Measurements from ENCODE around the gene RSPRY1.
"Not testable (repeated sequence)": the region's sequence is repeated elsewhere in the genome, so short reads cannot be mapped to it uniquely, and the experiment has no call there.

The RSPRY1 gene

DNA sequence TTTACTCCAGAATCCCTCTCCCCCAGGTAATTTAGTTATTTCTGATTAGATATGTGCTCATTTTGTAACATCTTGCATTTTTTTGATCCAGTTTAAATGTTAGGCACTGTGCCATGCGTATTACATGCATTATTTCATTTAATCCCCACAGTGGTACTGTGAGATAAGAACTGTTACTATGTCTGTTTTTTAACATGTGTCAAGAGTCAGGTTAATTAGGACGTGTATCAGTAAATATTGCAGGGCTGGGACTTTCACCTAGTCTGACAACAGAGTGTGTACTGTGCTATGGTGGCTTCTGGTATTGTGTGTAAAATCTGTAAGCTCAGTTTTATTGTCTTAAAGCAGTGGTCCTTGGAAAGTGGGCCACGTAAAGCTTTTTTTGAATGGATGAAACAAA lies 10.6 kb downstream of the RSPRY1 start:
- peaks cover 52% of the 10 kb centered on the region for H3K4me1 ChIP-seq (ENCODE audit: control insufficient read depth, insufficient read depth, low read length, unreplicated experiment)
- H3K27ac ChIP-seq (ENCODE audit: low read depth, low read length) = peak overlapping the region; percentile 51
- H3K79me2 ChIP-seq (ENCODE audit: control insufficient read depth, insufficient read depth, low read length, unreplicated experiment) = peaks cover 64% of the 10 kb centered on the region
- H3K36me3 ChIP-seq (ENCODE audit: insufficient read depth, low read length) = no peaks in the 10 kb centered on the region
- H2AFZ ChIP-seq (ENCODE audit: low read length, unreplicated experiment) = no peak overlapping the region
- H3K27me3 ChIP-seq (ENCODE audit: insufficient read depth, low read length) = no peaks in the 10 kb centered on the region
- no peak overlapping the region for H3K4me3 ChIP-seq (ENCODE audit: low read depth, low read length)

GRCh38 chr16:57200321-57200720 lies 14.2 kb downstream of the RSPRY1 start:
- H3K4me3 ChIP-seq (ENCODE audit: low read depth, low read length); H2AFZ ChIP-seq (ENCODE audit: low read length, unreplicated experiment); H3K27ac ChIP-seq (ENCODE audit: low read depth, low read length); H3K27me3 ChIP-seq (ENCODE audit: insufficient read depth, low read length): not testable (repeated sequence)
- Histone ChIP-seq H3K4me1 (ENCODE audit: control insufficient read depth, insufficient read depth, low read length, unreplicated experiment) (peaks cover 20% of the 10 kb centered on the region), H3K79me2 (ENCODE audit: control insufficient read depth, insufficient read depth, low read length, unreplicated experiment) (peaks cover 45% of the 10 kb centered on the region), H3K36me3 (ENCODE audit: insufficient read depth, low read length) (peaks cover 11% of the 10 kb centered on the region; the same call in 1 of the 2 replicates)

DNA sequence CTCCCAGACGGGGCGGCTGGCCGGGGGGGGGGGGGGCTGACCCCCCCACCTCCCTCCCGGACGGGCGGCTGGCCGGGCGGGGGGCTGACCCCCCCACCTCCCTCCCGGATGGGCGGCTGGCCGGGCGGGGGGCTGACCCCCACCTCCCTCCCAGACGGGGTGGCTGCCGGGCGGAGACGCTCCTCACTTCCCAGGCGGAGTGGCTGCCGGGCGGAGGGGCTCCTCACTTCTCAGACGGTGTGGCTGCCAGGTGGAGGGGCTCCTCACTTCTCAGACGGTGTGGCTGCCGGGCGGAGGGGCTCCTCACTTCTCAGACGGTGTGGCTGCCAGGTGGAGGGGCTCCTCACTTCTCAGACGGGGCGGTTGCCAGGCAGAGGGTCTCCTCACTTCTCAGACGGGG lies 14.8 kb downstream of the RSPRY1 start:
- not testable (repeated sequence) for H3K27me3 ChIP-seq (ENCODE audit: insufficient read depth, low read length); H3K27ac ChIP-seq (ENCODE audit: low read depth, low read length); H3K4me3 ChIP-seq (ENCODE audit: low read depth, low read length); H2AFZ ChIP-seq (ENCODE audit: low read length, unreplicated experiment)
- H3K79me2 ChIP-seq (ENCODE audit: control insufficient read depth, insufficient read depth, low read length, unreplicated experiment) = peaks cover 39% of the 10 kb centered on the region
- peaks cover 17% of the 10 kb centered on the region for H3K4me1 ChIP-seq (ENCODE audit: control insufficient read depth, insufficient read depth, low read length, unreplicated experiment)
- H3K36me3 ChIP-seq (ENCODE audit: insufficient read depth, low read length) = peaks cover 17% of the 10 kb centered on the region; the same call in 1 of the 2 replicates

DNA sequence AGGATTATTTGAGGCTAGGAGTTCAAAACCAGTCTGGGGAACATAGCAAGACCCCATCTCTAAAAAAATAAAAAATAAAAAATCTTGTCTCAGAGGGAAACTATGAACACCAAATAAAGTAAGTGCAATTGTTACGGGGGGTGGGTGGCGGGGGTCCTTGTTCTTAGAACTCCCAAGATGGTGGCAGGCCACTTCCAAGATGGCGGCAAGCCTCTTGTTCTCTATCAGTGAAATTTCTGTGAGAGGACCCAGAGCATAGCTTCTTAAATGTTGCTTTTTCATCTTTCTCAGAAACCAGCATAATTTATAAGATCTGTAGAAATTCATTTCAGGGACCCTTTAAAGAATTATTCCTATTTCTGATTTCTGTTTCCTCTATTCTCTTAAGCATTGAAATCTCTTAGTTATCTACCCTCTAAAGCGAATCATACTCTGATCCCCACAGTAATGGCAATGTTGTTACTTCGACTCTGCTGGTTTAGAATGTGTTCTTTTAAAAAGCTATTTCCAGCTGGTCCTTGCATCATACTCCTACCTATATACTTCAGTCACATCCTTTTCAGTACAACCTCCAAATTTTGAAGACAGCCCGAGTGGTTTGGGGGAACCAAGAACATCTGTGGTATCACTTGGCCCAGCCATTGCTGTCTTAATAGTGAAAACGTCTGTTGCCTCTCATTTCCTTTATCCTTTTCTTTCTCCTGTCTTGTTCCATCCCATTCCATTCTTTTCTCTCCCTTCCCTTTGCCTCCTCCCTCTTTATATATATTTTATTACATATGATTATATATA lies 16.2 kb downstream of the RSPRY1 start:
- Histone ChIP-seq H3K79me2 (ENCODE audit: control insufficient read depth, insufficient read depth, low read length, unreplicated experiment) (peaks cover 25% of the 10 kb centered on the region), H3K36me3 (ENCODE audit: insufficient read depth, low read length) (peaks cover 23% of the 10 kb centered on the region), H2AFZ (ENCODE audit: low read length, unreplicated experiment) (no peak overlapping the region), H3K4me3 (ENCODE audit: low read depth, low read length) (no peak overlapping the region), H3K27ac (ENCODE audit: low read depth, low read length) (no peak overlapping the region), H3K4me1 (ENCODE audit: control insufficient read depth, insufficient read depth, low read length, unreplicated experiment) (peaks cover 5% of the 10 kb centered on the region), H3K27me3 (ENCODE audit: insufficient read depth, low read length) (no peaks in the 10 kb centered on the region)

- H3K27ac ChIP-seq (ENCODE audit: low read depth, low read length) = no peak overlapping the region
Measured at GRCh38 chr16:57203451-57203850, 17.3 kb downstream of the RSPRY1 start.

DNA sequence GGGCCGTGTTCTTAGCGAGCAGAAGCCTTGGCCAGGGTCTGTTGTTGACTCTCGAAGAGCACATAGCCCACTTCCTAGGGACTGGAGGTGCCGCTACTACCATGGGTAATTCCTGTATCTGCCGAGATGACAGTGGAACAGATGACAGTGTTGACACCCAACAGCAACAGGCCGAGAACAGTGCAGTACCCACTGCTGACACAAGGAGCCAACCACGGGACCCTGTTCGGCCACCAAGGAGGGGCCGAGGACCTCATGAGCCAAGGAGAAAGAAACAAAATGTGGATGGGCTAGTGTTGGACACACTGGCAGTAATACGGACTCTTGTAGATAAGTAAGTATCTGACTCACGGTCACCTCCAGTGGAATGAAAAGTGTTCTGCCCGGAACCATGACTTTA lies 18.5 kb downstream of the RSPRY1 start:
- no peak overlapping the region for H3K27ac ChIP-seq (ENCODE audit: low read depth, low read length)
- H3K4me1 ChIP-seq (ENCODE audit: control insufficient read depth, insufficient read depth, low read length, unreplicated experiment) = no peaks in the 10 kb centered on the region
- H3K27me3 ChIP-seq (ENCODE audit: insufficient read depth, low read length) = no peaks in the 10 kb centered on the region
- peaks cover 36% of the 10 kb centered on the region for H3K36me3 ChIP-seq (ENCODE audit: insufficient read depth, low read length)
- no peak overlapping the region for H3K4me3 ChIP-seq (ENCODE audit: low read depth, low read length)
- peaks cover 10% of the 10 kb centered on the region for H3K79me2 ChIP-seq (ENCODE audit: control insufficient read depth, insufficient read depth, low read length, unreplicated experiment)
- H2AFZ ChIP-seq (ENCODE audit: low read length, unreplicated experiment) = no peak overlapping the region

More at GRCh38 chr16:57203451-57203850, 17.3 kb downstream of the RSPRY1 start:
- Histone ChIP-seq H3K4me3 (ENCODE audit: low read depth, low read length) (no peak overlapping the region), H3K27me3 (ENCODE audit: insufficient read depth, low read length) (no peaks in the 10 kb centered on the region), H3K4me1 (ENCODE audit: control insufficient read depth, insufficient read depth, low read length, unreplicated experiment) (peaks cover 5% of the 10 kb centered on the region), H3K36me3 (ENCODE audit: insufficient read depth, low read length) (peaks cover 30% of the 10 kb centered on the region), H3K79me2 (ENCODE audit: control insufficient read depth, insufficient read depth, low read length, unreplicated experiment) (peaks cover 18% of the 10 kb centered on the region), H2AFZ (ENCODE audit: low read length, unreplicated experiment) (no peak overlapping the region)

DNA sequence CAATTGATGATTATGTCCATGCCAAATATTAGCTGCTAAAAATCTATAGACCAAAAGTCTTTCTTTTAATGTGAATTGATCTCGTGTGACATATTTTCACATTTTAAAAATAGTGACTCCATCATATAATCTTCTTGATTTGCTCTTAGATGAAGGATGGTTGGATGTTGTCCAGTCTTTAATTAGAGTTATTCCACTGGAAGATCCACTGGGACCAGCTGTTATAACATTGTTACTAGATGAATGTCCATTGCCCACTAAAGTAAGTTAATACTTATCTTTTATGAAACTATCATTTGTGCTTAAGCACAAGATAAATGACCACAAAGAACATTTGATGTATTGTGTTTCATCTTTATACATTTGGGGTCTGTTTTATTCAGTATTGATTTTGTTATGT lies 22.8 kb downstream of the RSPRY1 start:
- no peak overlapping the region for H3K27ac ChIP-seq (ENCODE audit: low read depth, low read length)
- no peaks in the 10 kb centered on the region for H3K4me1 ChIP-seq (ENCODE audit: control insufficient read depth, insufficient read depth, low read length, unreplicated experiment)
- H3K27me3 ChIP-seq (ENCODE audit: insufficient read depth, low read length) = no peaks in the 10 kb centered on the region
- no peaks in the 10 kb centered on the region for H3K79me2 ChIP-seq (ENCODE audit: control insufficient read depth, insufficient read depth, low read length, unreplicated experiment)
- peaks cover 60% of the 10 kb centered on the region for H3K36me3 ChIP-seq (ENCODE audit: insufficient read depth, low read length)
- H2AFZ ChIP-seq (ENCODE audit: low read length, unreplicated experiment) = no peak overlapping the region
- no peak overlapping the region for H3K4me3 ChIP-seq (ENCODE audit: low read depth, low read length)

DNA sequence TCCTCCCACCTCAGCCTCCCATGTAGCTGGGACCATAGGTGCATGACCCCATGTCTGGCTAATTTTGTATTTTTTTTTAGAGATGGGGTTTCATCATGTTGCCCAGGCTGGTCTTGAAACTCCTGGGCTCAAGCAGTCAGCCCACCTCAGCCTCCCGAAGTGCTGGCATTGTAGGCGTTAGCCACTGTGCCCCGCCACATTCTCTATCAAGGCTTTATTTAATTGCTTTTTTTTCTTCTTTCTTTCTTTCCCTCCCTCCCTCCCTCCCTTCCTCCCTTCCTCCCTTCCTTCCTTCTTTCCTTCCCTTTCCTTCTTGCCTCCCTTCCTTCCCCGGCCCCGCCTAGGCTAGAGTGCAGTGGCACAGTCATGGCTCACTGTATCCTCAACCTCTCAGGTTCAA lies 23.7 kb downstream of the RSPRY1 start:
- H3K27ac ChIP-seq (ENCODE audit: low read depth, low read length) = no peak overlapping the region
- H3K36me3 ChIP-seq (ENCODE audit: insufficient read depth, low read length) = peaks cover 62% of the 10 kb centered on the region
- H3K4me1 ChIP-seq (ENCODE audit: control insufficient read depth, insufficient read depth, low read length, unreplicated experiment) = no peaks in the 10 kb centered on the region
- no peaks in the 10 kb centered on the region for H3K79me2 ChIP-seq (ENCODE audit: control insufficient read depth, insufficient read depth, low read length, unreplicated experiment)
- H2AFZ ChIP-seq (ENCODE audit: low read length, unreplicated experiment) = no peak overlapping the region
- no peak overlapping the region for H3K4me3 ChIP-seq (ENCODE audit: low read depth, low read length)
- H3K27me3 ChIP-seq (ENCODE audit: insufficient read depth, low read length) = no peaks in the 10 kb centered on the region

- Histone ChIP-seq H2AFZ (ENCODE audit: low read length, unreplicated experiment) (no peak overlapping the region), H3K36me3 (ENCODE audit: insufficient read depth, low read length) (peaks cover 75% of the 10 kb centered on the region), H3K27me3 (ENCODE audit: insufficient read depth, low read length) (no peaks in the 10 kb centered on the region), H3K27ac (ENCODE audit: low read depth, low read length) (no peak overlapping the region), H3K4me3 (ENCODE audit: low read depth, low read length) (no peak overlapping the region), H3K4me1 (ENCODE audit: control insufficient read depth, insufficient read depth, low read length, unreplicated experiment) (no peaks in the 10 kb centered on the region), H3K79me2 (ENCODE audit: control insufficient read depth, insufficient read depth, low read length, unreplicated experiment) (no peaks in the 10 kb centered on the region)
Measured at GRCh38 chr16:57213462-57213861, 27.3 kb downstream of the RSPRY1 start.

GRCh38 chr16:57216968-57217367 lies 30.8 kb downstream of the RSPRY1 start:
- no peak overlapping the region for H3K27ac ChIP-seq (ENCODE audit: low read depth, low read length)
- H3K36me3 ChIP-seq (ENCODE audit: insufficient read depth, low read length) = peaks cover 83% of the 10 kb centered on the region
- H3K79me2 ChIP-seq (ENCODE audit: control insufficient read depth, insufficient read depth, low read length, unreplicated experiment) = no peaks in the 10 kb centered on the region
- no peaks in the 10 kb centered on the region for H3K27me3 ChIP-seq (ENCODE audit: insufficient read depth, low read length)
- no peaks in the 10 kb centered on the region for H3K4me1 ChIP-seq (ENCODE audit: control insufficient read depth, insufficient read depth, low read length, unreplicated experiment)
- no peak overlapping the region for H3K4me3 ChIP-seq (ENCODE audit: low read depth, low read length)
- H2AFZ ChIP-seq (ENCODE audit: low read length, unreplicated experiment) = no peak overlapping the region

DNA sequence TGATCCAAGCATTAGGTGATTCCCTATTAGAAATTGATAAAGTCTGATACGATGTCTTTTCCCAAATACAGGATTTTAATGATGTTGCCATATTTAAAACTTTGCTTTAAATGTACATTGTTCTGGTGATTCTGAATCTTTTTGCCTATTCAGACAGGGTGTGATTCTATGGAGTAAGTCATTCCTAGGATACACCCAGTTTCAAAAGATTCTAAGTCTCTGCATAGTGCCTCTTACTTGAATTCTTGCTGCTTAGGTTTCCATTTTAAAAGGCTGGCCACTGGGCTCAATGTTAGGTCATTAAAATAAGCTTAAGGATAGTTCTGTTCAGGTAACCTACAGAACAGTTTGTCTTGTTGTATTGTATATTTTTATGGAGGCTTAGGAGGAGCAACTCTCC lies 36.9 kb downstream of the RSPRY1 start:
- H3K4me3 ChIP-seq (ENCODE audit: low read depth, low read length) = no peak overlapping the region
- H3K27me3 ChIP-seq (ENCODE audit: insufficient read depth, low read length) = no peaks in the 10 kb centered on the region
- peaks cover 53% of the 10 kb centered on the region for H3K36me3 ChIP-seq (ENCODE audit: insufficient read depth, low read length)
- H3K27ac ChIP-seq (ENCODE audit: low read depth, low read length) = no peak overlapping the region
- H2AFZ ChIP-seq (ENCODE audit: low read length, unreplicated experiment) = no peak overlapping the region
- no peaks in the 10 kb centered on the region for H3K4me1 ChIP-seq (ENCODE audit: control insufficient read depth, insufficient read depth, low read length, unreplicated experiment)
- no peaks in the 10 kb centered on the region for H3K79me2 ChIP-seq (ENCODE audit: control insufficient read depth, insufficient read depth, low read length, unreplicated experiment)
